HEK293T (cell line): ENCODE measurements around the gene UMODL1.

Experiments used
- CTCF ChIA-PET: fragments of 350-600 bp; formaldehyde crosslinking; extraction: SDS; loops from one replicate; lab custom pipeline; 2021; ENCODE audit warnings: antibody characterized with exemption, inconsistent platforms; lab: Yijun Ruan, JAX
- POLR2A ChIA-PET: fragments of 350-600 bp; formaldehyde crosslinking; extraction: SDS; loops from one replicate; lab custom pipeline; 2020; ENCODE audit warnings: antibody characterized with exemption, inconsistent platforms; lab: Yijun Ruan, JAX
- DNase-seq: peaks from one replicate; pipeline ENCODE4 v3.0.0; 2012; ENCODE audit warnings: mixed read lengths; ENCODE audit errors: extremely low spot score
- ARNT ChIP-seq: fragments of 450-650 bp; IDR thresholded peaks from 2 replicates; pipeline ENCODE4 v1.6.1; 2017; ENCODE audit warnings: mild to moderate bottlenecking
- BHLHE40 ChIP-seq: fragments of 450-650 bp; IDR thresholded peaks from 2 replicates; pipeline ENCODE4 v1.6.1; 2016; ENCODE audit warnings: mild to moderate bottlenecking, moderate library complexity, borderline replicate concordance
- CTBP1 ChIP-seq: fragments of 450-650 bp; IDR thresholded peaks from 2 replicates; pipeline ENCODE4 v1.6.1; 2016; ENCODE audit warnings: borderline replicate concordance
- ELF4 ChIP-seq: fragments of 450-650 bp; IDR thresholded peaks from 2 replicates; pipeline ENCODE4 v1.6.1; 2017; ENCODE audit warnings: antibody characterized with exemption
- FOXA1 ChIP-seq: fragments of 450-650 bp; IDR thresholded peaks from 2 replicates; pipeline ENCODE4 v1.6.1; 2016; ENCODE audit warnings: mild to moderate bottlenecking
- FOXK2 ChIP-seq: fragments of 450-650 bp; IDR thresholded peaks from 2 replicates; pipeline ENCODE4 v1.6.1; 2016; ENCODE audit warnings: mild to moderate bottlenecking
- FOXM1 ChIP-seq: fragments of 450-650 bp; IDR thresholded peaks from 2 replicates; pipeline ENCODE4 v1.6.1; 2017; ENCODE audit warnings: mild to moderate bottlenecking, borderline replicate concordance
- HDGF ChIP-seq: fragments of 450-650 bp; IDR thresholded peaks from 2 replicates; pipeline ENCODE4 v1.6.1; 2017; ENCODE audit warnings: antibody characterized with exemption, borderline replicate concordance
- L3MBTL2 ChIP-seq: fragments of 450-650 bp; conservative IDR thresholded peaks from 2 replicates; pipeline ENCODE4 v1.6.1; 2016; ENCODE audit warnings: mild to moderate bottlenecking
- LEF1 ChIP-seq: fragments of 450-650 bp; IDR thresholded peaks from 2 replicates; pipeline ENCODE4 v1.6.1; 2017; ENCODE audit warnings: mild to moderate bottlenecking, borderline replicate concordance
- NFRKB ChIP-seq: fragments of 450-650 bp; IDR thresholded peaks from 2 replicates; pipeline ENCODE4 v1.6.1; 2016; ENCODE audit warnings: mild to moderate bottlenecking, moderate library complexity
- PKNOX1 ChIP-seq: fragments of 450-650 bp; IDR thresholded peaks from 2 replicates; pipeline ENCODE4 v1.6.1; 2016
- SP1 ChIP-seq: fragments of 450-650 bp; IDR thresholded peaks from 2 replicates; pipeline ENCODE4 v1.6.1; 2017
- SUZ12 ChIP-seq: fragments of 450-650 bp; IDR thresholded peaks from 2 replicates; pipeline ENCODE4 v1.6.1; 2016; ENCODE audit warnings: mild to moderate bottlenecking
- TARDBP ChIP-seq: fragments of 450-650 bp; IDR thresholded peaks from 2 replicates; pipeline ENCODE4 v1.6.1; 2016
- ZNF384 ChIP-seq: fragments of 450-650 bp; IDR thresholded peaks from 2 replicates; pipeline ENCODE4 v1.6.1; 2016

UMODL1 gene

GRCh38 chr21:42159560-42160110, 88.5 kb downstream of the UMODL1 start:
- CTCF ChIA-PET, result no interaction called here
- POLR2A ChIA-PET, result no interaction called here
- DNase-seq, result no peak
- no peak for TF ChIP-seq CTBP1
- no peak for TF ChIP-seq PKNOX1
- no peak for TF ChIP-seq ELF4
- TF ChIP-seq BHLHE40, result no peak
- no peak for TF ChIP-seq LEF1
- TF ChIP-seq SP1, result no peak
- TF ChIP-seq HDGF, result no peak
- TF ChIP-seq ZNF384, result no peak
- TF ChIP-seq NFRKB, result no peak
- no peak for TF ChIP-seq ARNT
- no peak for TF ChIP-seq FOXM1
- no peak for TF ChIP-seq FOXK2
- no peak for TF ChIP-seq L3MBTL2
- no peak for TF ChIP-seq FOXA1

GRCh38 chr21:42160111-42160721, 89.1 kb downstream of the UMODL1 start:
- ChIA-PET CTCF (no interaction called here), POLR2A (no interaction called here)
- no peak for DNase-seq
- TF ChIP-seq HDGF (no peak), ARNT (no peak), SUZ12 (no peak), PKNOX1 (no peak), BHLHE40 (no peak), TARDBP (no peak), CTBP1 (no peak), SP1 (no peak), FOXK2 (no peak), FOXM1 (no peak), NFRKB (no peak), ZNF384 (no peak), FOXA1 (no peak), L3MBTL2 (no peak), LEF1 (no peak), ELF4 (no peak)

- POLR2A ChIA-PET, result no interaction called here
- TF ChIP-seq FOXK2 (no peak), LEF1 (no peak), HDGF (no peak), L3MBTL2 (no peak), CTBP1 (no peak), ARNT (no peak), NFRKB (no peak), FOXM1 (no peak), SUZ12 (no peak), PKNOX1 (no peak), ELF4 (no peak), BHLHE40 (no peak), SP1 (no peak), FOXA1 (no peak), TARDBP (no peak), ZNF384 (no peak)
- CTCF ChIA-PET, result no interaction called here
- DNase-seq, result no peak
These were observed 89.6 kb downstream of the UMODL1 start for GRCh38 chr21:42160765-42161164.

GRCh38 chr21:42161401-42161955, 90.4 kb downstream of the UMODL1 start:
- ChIA-PET POLR2A (no interaction called here), CTCF (no interaction called here)
- TF ChIP-seq SP1 (no peak), SUZ12 (no peak), ELF4 (no peak), BHLHE40 (no peak), NFRKB (no peak), HDGF (no peak), LEF1 (no peak), ZNF384 (no peak), ARNT (no peak), PKNOX1 (no peak), L3MBTL2 (no peak), FOXM1 (no peak), TARDBP (no peak), FOXA1 (no peak)
- DNase-seq, result no peak
